Measurements from ENCODE around the gene ZEB2.

Gene ZEB2

DNA sequence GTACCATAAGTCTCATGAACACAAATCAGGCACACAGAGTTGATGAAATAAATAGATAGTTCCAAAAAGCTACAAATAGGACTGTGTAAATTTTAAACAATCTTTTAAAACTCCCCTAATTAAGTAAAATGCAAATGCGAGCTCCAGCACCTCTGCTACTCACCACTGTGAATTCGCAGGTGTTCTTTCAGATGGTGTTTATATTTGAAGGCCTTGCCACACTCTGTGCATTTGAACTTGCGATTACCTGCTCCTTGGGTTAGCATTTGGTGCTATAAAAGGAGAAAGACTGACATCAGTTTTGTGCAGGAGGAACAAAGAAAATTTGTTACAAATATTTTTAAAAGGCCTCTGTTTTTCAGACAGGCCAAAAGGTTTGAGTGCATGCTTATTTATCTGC lies 118.9 kb downstream of the ZEB2 start:
- H3K4me3 ChIP-seq (ENCODE audit: low read depth, low read length), result no peak overlapping the region
- TF ChIP-seq, protein P1, sequence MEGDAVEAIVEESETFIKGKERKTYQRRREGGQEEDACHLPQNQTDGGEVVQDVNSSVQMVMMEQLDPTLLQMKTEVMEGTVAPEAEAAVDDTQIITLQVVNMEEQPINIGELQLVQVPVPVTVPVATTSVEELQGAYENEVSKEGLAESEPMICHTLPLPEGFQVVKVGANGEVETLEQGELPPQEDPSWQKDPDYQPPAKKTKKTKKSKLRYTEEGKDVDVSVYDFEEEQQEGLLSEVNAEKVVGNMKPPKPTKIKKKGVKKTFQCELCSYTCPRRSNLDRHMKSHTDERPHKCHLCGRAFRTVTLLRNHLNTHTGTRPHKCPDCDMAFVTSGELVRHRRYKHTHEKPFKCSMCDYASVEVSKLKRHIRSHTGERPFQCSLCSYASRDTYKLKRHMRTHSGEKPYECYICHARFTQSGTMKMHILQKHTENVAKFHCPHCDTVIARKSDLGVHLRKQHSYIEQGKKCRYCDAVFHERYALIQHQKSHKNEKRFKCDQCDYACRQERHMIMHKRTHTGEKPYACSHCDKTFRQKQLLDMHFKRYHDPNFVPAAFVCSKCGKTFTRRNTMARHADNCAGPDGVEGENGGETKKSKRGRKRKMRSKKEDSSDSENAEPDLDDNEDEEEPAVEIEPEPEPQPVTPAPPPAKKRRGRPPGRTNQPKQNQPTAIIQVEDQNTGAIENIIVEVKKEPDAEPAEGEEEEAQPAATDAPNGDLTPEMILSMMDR (IDR thresholded peaks at IDR 0.05; ENCODE audit: low read depth, low read length), result no peak

DNA sequence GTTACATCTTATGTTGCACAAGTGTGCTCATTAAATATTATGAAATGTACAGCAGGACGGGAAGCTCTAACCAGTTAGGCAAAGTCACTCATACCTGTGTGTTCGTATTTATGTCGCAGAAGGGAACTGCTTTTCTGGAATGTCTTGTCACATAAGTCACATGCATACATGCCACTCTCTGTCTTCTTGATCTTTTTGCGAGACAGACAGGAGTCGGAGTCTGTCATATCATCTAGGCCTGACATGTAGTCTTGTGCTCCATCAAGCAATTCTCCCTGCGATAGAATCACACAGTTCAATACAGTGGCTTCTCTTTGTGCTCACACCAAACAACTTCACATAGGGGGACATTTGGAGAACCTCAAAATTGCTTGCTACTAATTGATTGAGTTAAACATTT lies 123.6 kb downstream of the ZEB2 start:
- TF ChIP-seq, protein P1 (IDR thresholded peaks at IDR 0.05; ENCODE audit: low read depth, low read length), result no peak
- H3K4me3 ChIP-seq (ENCODE audit: low read depth, low read length), result no peak overlapping the region

DNA sequence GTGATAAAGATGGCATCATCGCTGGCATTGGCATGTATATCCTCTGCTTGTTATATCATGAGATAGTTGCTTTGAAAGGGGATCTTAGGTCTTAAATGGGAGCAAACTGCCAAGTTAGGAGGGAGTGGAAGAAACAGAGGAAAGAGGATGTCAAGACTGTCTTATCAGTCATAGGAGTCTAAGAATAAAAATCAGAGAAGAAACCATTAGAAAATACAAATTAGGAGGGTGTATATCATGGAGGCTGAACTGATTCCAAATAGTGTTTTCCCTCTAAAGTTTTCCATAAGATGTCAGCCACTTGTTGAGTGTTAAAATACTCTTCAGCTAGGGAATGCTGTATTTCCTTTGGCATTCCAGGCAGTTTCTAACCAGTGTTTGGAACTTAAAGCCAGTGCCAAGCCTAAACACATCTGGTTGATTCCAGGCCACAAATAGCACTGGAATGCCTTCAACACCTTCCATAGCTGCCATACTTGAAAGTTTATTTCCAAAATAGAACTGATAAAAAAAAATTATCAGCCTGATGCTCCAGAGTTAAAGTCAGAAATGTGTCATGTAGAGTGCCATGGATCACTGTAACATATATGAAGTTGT lies 129.4 kb downstream of the ZEB2 start:
- H3K4me3 ChIP-seq (ENCODE audit: low read depth, low read length), result no peak overlapping the region
- TF ChIP-seq, protein P1 (IDR thresholded peaks at IDR 0.05; ENCODE audit: low read depth, low read length), result no peak

DNA sequence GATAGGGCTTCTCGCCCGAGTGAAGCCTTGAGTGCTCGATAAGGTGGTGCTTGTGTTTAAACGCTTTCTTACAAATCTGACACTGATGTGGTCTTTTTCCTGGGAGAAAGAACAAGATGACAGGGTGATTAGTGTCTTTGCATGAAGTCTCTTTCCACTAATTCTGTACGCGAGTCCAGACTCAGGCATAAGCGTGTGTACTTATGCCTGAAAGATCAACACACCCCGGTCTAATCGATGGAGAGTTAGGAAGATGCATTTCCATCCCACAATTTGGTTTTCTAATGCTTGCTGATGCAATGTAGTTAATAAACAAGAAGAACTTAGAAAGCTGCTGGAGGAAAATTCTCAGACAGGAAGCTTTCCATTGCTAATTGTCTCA lies 130.0 kb downstream of the ZEB2 start:
- H3K4me3 ChIP-seq (ENCODE audit: low read depth, low read length), result no peak overlapping the region
- TF ChIP-seq, protein P1 (IDR thresholded peaks at IDR 0.05; ENCODE audit: low read depth, low read length), result no peak

DNA sequence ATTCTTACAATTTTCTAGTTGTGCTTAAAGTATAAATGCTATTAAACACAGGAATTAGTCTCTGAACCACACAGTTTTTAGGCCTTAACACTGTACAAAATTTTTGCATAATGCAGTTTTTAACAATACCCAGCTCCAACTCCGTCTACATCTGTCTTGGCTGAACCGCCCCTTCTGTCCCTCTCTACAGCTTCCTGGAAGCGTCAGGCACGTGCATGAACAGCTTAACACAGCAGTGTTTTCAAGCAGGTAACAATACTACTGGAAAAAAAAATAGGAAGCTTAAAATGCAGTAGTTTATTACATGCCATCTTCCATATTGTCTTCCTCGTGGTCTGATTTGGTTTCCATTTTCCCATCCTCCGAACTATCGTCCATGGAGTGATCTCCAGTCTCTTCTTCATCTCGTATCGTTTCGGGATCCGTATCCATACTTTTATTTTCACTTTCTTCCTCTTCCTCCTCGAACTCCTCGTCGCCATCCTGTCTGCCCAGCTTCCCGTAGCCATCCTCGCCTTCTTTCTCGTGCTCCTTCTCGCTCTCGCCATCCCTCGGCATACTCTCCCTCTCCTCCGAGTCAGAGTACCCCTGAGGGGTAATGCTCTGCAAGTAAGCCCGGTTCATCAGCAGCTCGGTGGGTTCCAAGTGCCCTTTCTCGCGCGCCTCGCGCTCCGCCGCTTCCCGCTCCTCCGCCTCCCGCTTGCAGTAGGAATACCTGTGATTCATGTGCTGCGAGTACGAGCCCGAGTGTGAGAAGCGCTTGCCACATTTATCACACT lies 130.6 kb downstream of the ZEB2 start:
- TF ChIP-seq, protein P1 (IDR thresholded peaks at IDR 0.05; ENCODE audit: low read depth, low read length), result no peak
- no peak overlapping the region for H3K4me3 ChIP-seq (ENCODE audit: low read depth, low read length)

DNA sequence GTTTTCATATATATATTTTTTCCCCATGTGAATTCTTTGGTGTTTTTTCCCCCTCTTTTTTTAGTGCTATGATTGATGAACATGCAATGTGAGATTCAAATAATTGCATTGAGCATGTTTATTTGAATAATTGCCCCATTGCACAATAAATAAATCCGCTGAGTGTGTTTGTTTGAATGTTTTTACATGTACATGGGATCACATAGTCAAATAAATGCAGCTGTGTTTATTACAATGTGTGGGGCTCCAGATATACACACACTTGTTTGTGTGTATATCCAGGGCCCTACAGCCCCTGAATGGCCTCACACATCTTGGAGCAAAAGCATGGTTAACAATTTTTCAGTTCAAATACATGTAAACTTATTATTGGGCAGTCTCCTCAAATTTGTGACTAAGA lies 134.5 kb downstream of the ZEB2 start:
- H3K4me3 ChIP-seq (ENCODE audit: low read depth, low read length), result no peak overlapping the region

More for the DNA sequence above, 134.5 kb downstream of the ZEB2 start:
- TF ChIP-seq, protein P1 (IDR thresholded peaks at IDR 0.05; ENCODE audit: low read depth, low read length), result no peak

Measured in WI38 (cell line).